Lower leg skin (tissue), 4 donors: ENCODE results near the gene B3GNT2. TPM values are rescaled to one million over a fixed set of nuclear protein-coding genes. Genes with fewer than 3 reads are reported as not detected.
A peak's percentile ranks its signal among the peaks of the same experiment; 100 is the strongest.

ENCODE experiments used
- DNase-seq, 2 donors: peaks; one replicate each; pipeline ENCODE4 v3.0.0-alpha.2; 2019; ENCODE audit warnings: low spot score in 2 of 2
- H3K4me3 ChIP-seq: fragments of 200-600 bp; sonication (generic); 2 replicates; pipeline ENCODE4 v1.5.1; 2017; ENCODE audit warnings: mild to moderate bottlenecking, low read depth; ENCODE audit not compliant: poor library complexity, severe bottlenecking
- POLR2A ChIP-seq, 2 donors: fragments of 450-650 bp; IDR thresholded peaks; one replicate each; pipeline ENCODE4 v1.6.1; 2016 to 2017; ENCODE audit warnings: antibody characterized with exemption in 2 of 2, mild to moderate bottlenecking in 1 of 2, moderate library complexity in 1 of 2
- WGBS, 2 donors: methylation state at CpG; one replicate each; pipeline ENCODE4 v1.1.5; 2018; 5-methylcytosine and 5-hydroxymethylcytosine counted together
- intact Hi-C: fragments of 100-400 bp; cut with DNase I; formaldehyde crosslinking; loops from one replicate; pipeline ENCODE4 v1.15.0; 2023; ENCODE audit warnings: low total_unique reads
- total RNA-seq, 4 donors: library from RNA; depleted of rRNA; stranded (reverse); fragments of >200 nt; gene quantifications; one replicate each; pipeline ENCODE4 v1.1.0, GENCODE V29; 2016
- TF ChIP-seq, protein P1 (sequence below), 3 donors: fragments of 450-650 bp; IDR thresholded peaks; one replicate each; pipeline ENCODE4 v1.5.1; 2016; ENCODE audit warnings: antibody characterized with exemption in 3 of 3, mild to moderate bottlenecking in 3 of 3, moderate library complexity in 2 of 3

B3GNT2 gene
- total RNA-seq, 4 donors from 2014 or later: 17.9 to 31.1 (median 19.9) TPM

DNA sequence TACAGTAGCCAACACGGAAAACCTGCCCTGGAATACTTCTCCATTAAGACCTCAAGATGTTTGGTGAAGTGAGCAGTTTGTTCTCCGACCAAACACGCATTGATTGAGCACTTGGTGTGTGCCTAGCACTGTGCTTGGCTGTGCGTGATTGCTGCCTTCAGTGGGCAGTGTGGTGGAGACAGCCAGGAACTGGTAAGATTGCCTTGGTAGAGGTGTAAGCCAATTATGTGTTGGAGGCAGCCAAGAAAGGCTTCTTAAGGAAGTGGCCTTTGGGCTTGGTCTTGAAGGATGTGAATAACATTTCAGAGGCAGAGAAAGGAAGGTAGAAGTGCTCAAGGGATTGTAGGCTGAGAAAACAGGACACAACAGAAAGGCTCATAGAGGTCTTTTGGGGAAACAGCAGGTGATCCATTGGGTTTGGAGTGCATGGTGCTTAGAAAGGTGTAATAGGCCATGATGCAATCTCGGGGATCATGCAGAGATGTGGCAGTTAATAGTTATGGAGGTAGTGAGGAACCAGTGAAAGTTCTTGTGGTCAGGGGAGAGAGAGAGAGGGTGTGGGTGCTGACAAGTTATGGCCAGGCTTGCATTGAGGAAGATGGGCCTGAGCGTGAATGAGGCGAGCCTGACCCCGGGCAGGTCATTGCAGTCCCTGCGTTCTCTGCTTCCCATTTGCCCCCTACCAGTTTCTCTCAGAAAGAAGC lies 6.3 kb downstream of the B3GNT2 start:
- no peak overlapping the region for H3K4me3 ChIP-seq
- peak in 1 of 2 donors; percentile 18 for DNase-seq
- TF ChIP-seq, protein P1, sequence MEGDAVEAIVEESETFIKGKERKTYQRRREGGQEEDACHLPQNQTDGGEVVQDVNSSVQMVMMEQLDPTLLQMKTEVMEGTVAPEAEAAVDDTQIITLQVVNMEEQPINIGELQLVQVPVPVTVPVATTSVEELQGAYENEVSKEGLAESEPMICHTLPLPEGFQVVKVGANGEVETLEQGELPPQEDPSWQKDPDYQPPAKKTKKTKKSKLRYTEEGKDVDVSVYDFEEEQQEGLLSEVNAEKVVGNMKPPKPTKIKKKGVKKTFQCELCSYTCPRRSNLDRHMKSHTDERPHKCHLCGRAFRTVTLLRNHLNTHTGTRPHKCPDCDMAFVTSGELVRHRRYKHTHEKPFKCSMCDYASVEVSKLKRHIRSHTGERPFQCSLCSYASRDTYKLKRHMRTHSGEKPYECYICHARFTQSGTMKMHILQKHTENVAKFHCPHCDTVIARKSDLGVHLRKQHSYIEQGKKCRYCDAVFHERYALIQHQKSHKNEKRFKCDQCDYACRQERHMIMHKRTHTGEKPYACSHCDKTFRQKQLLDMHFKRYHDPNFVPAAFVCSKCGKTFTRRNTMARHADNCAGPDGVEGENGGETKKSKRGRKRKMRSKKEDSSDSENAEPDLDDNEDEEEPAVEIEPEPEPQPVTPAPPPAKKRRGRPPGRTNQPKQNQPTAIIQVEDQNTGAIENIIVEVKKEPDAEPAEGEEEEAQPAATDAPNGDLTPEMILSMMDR (IDR thresholded peaks at IDR 0.05): no peak
- TF ChIP-seq POLR2A (IDR thresholded peaks at IDR 0.05): no peak
- intact Hi-C loops: no loop called here
- 87 to 89% methylated on average over 9 of the region's 9 CpGs for WGBS, 2 donors

DNA sequence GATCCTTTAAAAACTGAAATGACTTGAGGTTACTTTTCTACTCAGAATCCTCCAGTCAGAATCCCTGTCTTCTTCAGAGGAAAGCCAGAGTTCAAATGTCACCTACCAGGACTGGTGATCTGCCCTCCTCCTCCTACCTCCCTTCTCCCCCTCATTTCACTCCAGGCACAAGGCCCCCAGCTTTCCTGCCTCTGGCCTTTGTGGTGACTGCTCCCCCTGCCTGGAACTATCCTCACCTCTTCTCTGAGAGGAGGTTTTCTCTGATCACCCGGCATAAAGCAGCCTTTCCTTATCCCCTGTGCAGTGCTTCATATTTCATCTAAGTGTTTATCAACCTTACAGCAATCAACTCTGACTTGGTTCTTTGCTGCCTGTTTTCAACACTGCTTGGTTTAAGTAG lies 6.8 kb downstream of the B3GNT2 start:
- no peak overlapping the region for H3K4me3 ChIP-seq
- DNase-seq: peak in 1 of 2 donors; percentile 46
- intact Hi-C loops: no loop called here
- 66 to 76% methylated on average over 1 of the region's 1 CpG for WGBS, 2 donors
- TF ChIP-seq, protein P1 (IDR thresholded peaks at IDR 0.05): no peak
- TF ChIP-seq POLR2A (IDR thresholded peaks at IDR 0.05): no peak

DNA sequence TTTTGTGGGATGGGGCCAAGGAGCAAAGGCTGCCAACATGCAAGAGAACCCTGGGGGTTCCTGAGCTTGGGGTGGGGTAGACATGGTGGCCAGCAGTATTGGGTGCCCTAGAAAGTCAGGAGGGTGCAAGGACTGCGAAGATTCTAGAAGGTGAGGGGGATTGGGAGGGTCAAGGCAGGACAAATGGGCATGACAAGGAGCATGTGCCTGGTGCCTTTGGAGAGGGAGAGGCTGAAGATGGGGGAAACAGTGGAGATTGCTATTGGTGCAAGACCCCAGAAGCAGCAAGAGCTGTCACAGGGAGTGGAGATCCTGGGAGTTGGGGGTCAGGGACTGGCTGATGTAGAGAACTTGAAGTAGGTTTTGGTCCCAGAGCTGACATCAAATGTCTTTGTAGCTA lies 7.5 kb downstream of the B3GNT2 start:
- WGBS, 2 donors: 100% methylated on average over 1 of the region's 1 CpG
- TF ChIP-seq, protein P1 (IDR thresholded peaks at IDR 0.05): no peak
- no peak for TF ChIP-seq POLR2A (IDR thresholded peaks at IDR 0.05)
- intact Hi-C loops: no loop called here

DNA sequence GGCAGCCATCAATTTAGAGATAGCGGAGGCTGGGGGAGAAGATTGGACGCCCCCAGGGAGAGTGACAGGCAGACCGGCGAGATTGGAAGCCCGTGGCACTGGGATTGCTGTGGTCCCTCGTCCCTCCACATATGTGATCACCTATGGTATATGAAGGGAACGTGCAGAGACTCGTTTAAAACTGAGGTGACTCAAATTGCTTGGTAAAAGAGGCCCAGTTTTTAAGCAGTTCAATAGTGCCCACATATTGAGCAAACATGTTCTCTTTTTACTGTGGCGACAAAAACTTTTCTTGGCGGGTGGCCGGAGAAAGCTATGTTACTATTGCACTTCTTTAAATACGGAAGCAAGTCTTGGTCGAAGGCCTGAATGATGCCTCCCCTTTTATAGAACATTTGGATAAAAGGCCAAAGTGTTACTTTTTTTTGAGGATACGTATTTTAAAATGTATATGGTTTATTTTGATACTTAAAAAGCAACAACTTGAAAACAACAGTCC lies 9.1 kb downstream of the B3GNT2 start:
- TF ChIP-seq POLR2A (IDR thresholded peaks at IDR 0.05): no peak
- TF ChIP-seq, protein P1 (IDR thresholded peaks at IDR 0.05): no peak
- intact Hi-C loops: no loop called here
- peak in 1 of 2 donors; percentile 72 for DNase-seq
- WGBS, 2 donors: 72 to 78% methylated on average over 14 of the region's 14 CpGs
- H3K4me3 ChIP-seq: no peak overlapping the region

More for the DNA sequence above, 7.5 kb downstream of the B3GNT2 start:
- no peak overlapping the region for H3K4me3 ChIP-seq
- DNase-seq: peak in 1 of 2 donors; percentile 37

DNA sequence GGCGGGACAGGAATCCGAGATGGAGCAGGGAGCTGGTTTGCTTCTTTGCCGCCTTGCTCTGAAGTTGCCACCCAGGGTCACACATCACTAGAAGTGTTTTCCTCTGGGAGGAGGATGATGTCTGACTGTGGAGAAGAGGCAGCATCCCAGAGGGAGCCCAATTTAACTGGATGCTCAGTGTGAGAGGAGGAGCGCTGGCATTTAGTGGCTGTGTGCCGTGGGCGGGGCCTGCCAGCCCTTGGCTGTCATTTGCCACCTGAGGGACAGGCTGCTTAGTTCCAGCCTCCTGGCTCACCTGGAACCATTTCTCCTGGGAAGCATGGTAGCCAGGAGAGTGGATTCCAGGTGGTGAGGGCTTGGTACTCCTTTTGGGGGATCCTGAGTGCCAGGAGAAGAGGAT lies 9.6 kb downstream of the B3GNT2 start:
- H3K4me3 ChIP-seq: no peak overlapping the region
- no peak for TF ChIP-seq POLR2A (IDR thresholded peaks at IDR 0.05)
- TF ChIP-seq, protein P1 (IDR thresholded peaks at IDR 0.05): no peak
- intact Hi-C loops: no loop called here
- WGBS, 2 donors: 74 to 93% methylated on average over 6 of the region's 6 CpGs
- peak in 1 of 2 donors; percentile 58 for DNase-seq
